NB4 (cell line): Measurements from ENCODE around the gene LDHAL6A.

Experiments
- CTCF ChIP-seq: IDR thresholded peaks from one replicate; pipeline ENCODE4 v1.5.1; 2012; ENCODE audit warnings: low read depth, low read length
- MYC ChIP-seq: IDR thresholded peaks from 2 replicates; pipeline ENCODE4 v1.6.1; 2011; ENCODE audit warnings: low read depth, low read length

GRCh38 chr11:18416459-18416858 is 39.2 kb upstream of the LDHAL6A start:
- TF ChIP-seq CTCF (no peak), MYC (no peak)
